Measurements from ENCODE around the gene SYCP2L. TPM values are rescaled to one million over a fixed set of nuclear protein-coding genes. Genes with fewer than 3 reads are reported as not detected.

Gene SYCP2L
- total and polyA plus RNA-seq, 2 donors (not counting 1 experiment from before 2014, with no cell fraction given): 0.19 TPM; not detected in 1

GRCh38 chr6:10883312-10884244, 3.3 kb upstream of the SYCP2L start:
- Histone ChIP-seq H3K4me2 (replicated peaks; ENCODE audit: low read depth, low read length, poor library complexity, severe bottlenecking) (no peak overlapping the region), H3K79me2 (ENCODE audit: control insufficient read depth, insufficient read depth, low read length) (no peaks in the 10 kb centered on the region), H3K27ac (ENCODE audit: low read length in 2 of 2) (no peak overlapping the region), H3K4me1 (ENCODE audit: control insufficient read depth in 2 of 2, insufficient read depth in 2 of 2, low read length in 2 of 2) (peaks cover 41% of the 10 kb centered on the region in 2 donors), H3K9ac (ENCODE audit: low read length) (no peak overlapping the region), H3K36me3 (replicated peaks in 1 of 2; ENCODE audit: control extremely low read depth in 1 of 2, control insufficient read depth in 1 of 2, extremely low read depth in 1 of 2, insufficient read depth in 2 of 2, low read length in 1 of 2) (no peaks in the 10 kb centered on the region), H4K20me1 (ENCODE audit: control insufficient read depth, insufficient read depth, low read length, poor library complexity, severe bottlenecking) (no peaks in the 10 kb centered on the region), H3K27me3 (replicated peaks in 1 of 4; ENCODE audit: control extremely low read depth in 1 of 4, control insufficient read depth in 3 of 4, insufficient read depth in 4 of 4, low read length in 3 of 4) (peaks cover 0 to 79% (median 70%) of the 10 kb centered on the region in 4 experiments), H3K4me3 (ENCODE audit: control extremely low read depth in 1 of 5, extremely low read depth in 1 of 5, insufficient read depth in 1 of 5, low read depth in 2 of 5, low read length in 4 of 5) (no peak overlapping the region), H2AFZ (ENCODE audit: insufficient read depth, low read depth, low read length, poor library complexity, severe bottlenecking) (no peak overlapping the region), H3K9me3 (ENCODE audit: control extremely low read depth in 1 of 3, control insufficient read depth in 2 of 3, insufficient read depth in 1 of 3, low read length in 2 of 3) (peaks cover 0 to 51% (median 6%) of the 10 kb centered on the region in 3 donors)
- Mint-ChIP-seq H3K27ac (peak overlapping the region; percentile 20), H3K27me3 (peaks cover 73% of the 10 kb centered on the region), H3K4me3 (no peak overlapping the region), H3K4me1 (peaks cover 27% of the 10 kb centered on the region), H3K9me3 (ENCODE audit: insufficient read depth) (no peaks in the 10 kb centered on the region)
- ATAC-seq (ENCODE audit: low read depth) (no peak), DNase-seq (peak; percentile 32)
- 16% methylated on average over 31 of the region's 51 CpGs for WGBS (ENCODE audit: insufficient coverage)
- ChIA-PET CTCF (interaction anchor here (0.5 kb wide), 1 partner anchor 405 kb away, joined by 3 read pairs; no protein-coding TSS in a partner anchor), POLR2A (no interaction called here)
- intact Hi-C loops (cut with micrococcal nuclease): no loop called here
- TF ChIP-seq CTCF (IDR thresholded peaks at IDR 0.05) (no peak), EZH2 (IDR thresholded peaks at IDR 0.05; ENCODE audit: borderline replicate concordance, insufficient read depth, low read depth, low read length, poor library complexity, severe bottlenecking) (no peak)

All from B cell (primary cell).